Measurements from ENCODE around the gene NXPH4. TPM values are rescaled to one million over a fixed set of nuclear protein-coding genes. Genes with fewer than 3 reads are reported as not detected.

Gene NXPH4
- total RNA-seq, 1 donor from 2014 or later, result 62.6 TPM

- Mint-ChIP-seq H3K9me3 (ENCODE audit: unreplicated experiment) (no peaks in the 10 kb centered on the region), H3K4me3 (ENCODE audit: unreplicated experiment) (no peak overlapping the region), H3K27me3 (ENCODE audit: unreplicated experiment) (peaks cover 13% of the 10 kb centered on the region)
Observed at GRCh38 chr12:57224278-57224972, 7.8 kb downstream of the NXPH4 start.

GRCh38 chr12:57224973-57225679 is 8.5 kb downstream of the NXPH4 start:
- DNase-seq (ENCODE audit: extremely low spot score, unreplicated experiment), result no peak
- Mint-ChIP-seq H3K27ac (ENCODE audit: unreplicated experiment) (no peak overlapping the region), H3K36me3 (ENCODE audit: unreplicated experiment) (peaks cover 3% of the 10 kb centered on the region), H3K4me3 (ENCODE audit: unreplicated experiment) (no peak overlapping the region), H3K4me1 (ENCODE audit: unreplicated experiment) (peaks cover 28% of the 10 kb centered on the region), H3K27me3 (ENCODE audit: unreplicated experiment) (peaks cover 10% of the 10 kb centered on the region), H3K9me3 (ENCODE audit: unreplicated experiment) (no peaks in the 10 kb centered on the region)
- TF ChIP-seq CTCF (IDR thresholded peaks at IDR 0.05), result peak; percentile 41

More at GRCh38 chr12:57224278-57224972, 7.8 kb downstream of the NXPH4 start:
- H3K4me1 Mint-ChIP-seq (ENCODE audit: unreplicated experiment), result peaks cover 32% of the 10 kb centered on the region
- H3K36me3 Mint-ChIP-seq (ENCODE audit: unreplicated experiment), result peaks cover 3% of the 10 kb centered on the region
- no peak overlapping the region for H3K27ac Mint-ChIP-seq (ENCODE audit: unreplicated experiment)
- DNase-seq (ENCODE audit: extremely low spot score, unreplicated experiment), result no peak
- TF ChIP-seq CTCF (IDR thresholded peaks at IDR 0.05), result no peak

GRCh38 chr12:57225680-57226210 is 9.2 kb downstream of the NXPH4 start:
- Mint-ChIP-seq H3K9me3 (ENCODE audit: unreplicated experiment) (no peaks in the 10 kb centered on the region), H3K4me3 (ENCODE audit: unreplicated experiment) (no peak overlapping the region), H3K36me3 (ENCODE audit: unreplicated experiment) (peaks cover 5% of the 10 kb centered on the region), H3K27me3 (ENCODE audit: unreplicated experiment) (peaks cover 6% of the 10 kb centered on the region), H3K27ac (ENCODE audit: unreplicated experiment) (no peak overlapping the region), H3K4me1 (ENCODE audit: unreplicated experiment) (peaks cover 30% of the 10 kb centered on the region)
- DNase-seq (ENCODE audit: extremely low spot score, unreplicated experiment), result no peak
- no peak for TF ChIP-seq CTCF (IDR thresholded peaks at IDR 0.05)

GRCh38 chr12:57226588-57227314 is 10.2 kb downstream of the NXPH4 start:
- Mint-ChIP-seq H3K4me1 (ENCODE audit: unreplicated experiment) (peaks cover 36% of the 10 kb centered on the region), H3K27ac (ENCODE audit: unreplicated experiment) (peak overlapping the region; percentile 50), H3K36me3 (ENCODE audit: unreplicated experiment) (peaks cover 5% of the 10 kb centered on the region), H3K27me3 (ENCODE audit: unreplicated experiment) (peaks cover under 1% of the 10 kb centered on the region), H3K9me3 (ENCODE audit: unreplicated experiment) (no peaks in the 10 kb centered on the region), H3K4me3 (ENCODE audit: unreplicated experiment) (peak overlapping the region; percentile 63)
- no peak for TF ChIP-seq CTCF (IDR thresholded peaks at IDR 0.05)
- no peak for DNase-seq (ENCODE audit: extremely low spot score, unreplicated experiment)

All from osteocyte (in vitro differentiated cells).